ENCODE results near the gene COBL.

COBL gene

GRCh38 chr7:51259766-51260165 lies 56.8 kb downstream of the COBL start:
- in situ Hi-C loops (cut with HindIII; ENCODE audit: low sequenced_read_pairs): no loop called here

- in situ Hi-C loops (cut with HindIII; ENCODE audit: low sequenced_read_pairs): no loop called here
Measured at GRCh38 chr7:51256916-51257315, 59.7 kb downstream of the COBL start.

- in situ Hi-C loops (cut with HindIII; ENCODE audit: low sequenced_read_pairs): no loop called here
Measured at GRCh38 chr7:51256209-51256781, 60.3 kb downstream of the COBL start.

- in situ Hi-C loops (cut with HindIII; ENCODE audit: low sequenced_read_pairs): no loop called here
Measured at GRCh38 chr7:51255536-51256208, 60.9 kb downstream of the COBL start.

GRCh38 chr7:51255036-51255435 lies 61.6 kb downstream of the COBL start:
- in situ Hi-C loops (cut with HindIII; ENCODE audit: low sequenced_read_pairs): no loop called here

GRCh38 chr7:51253157-51253556 lies 63.5 kb downstream of the COBL start:
- in situ Hi-C loops (cut with HindIII; ENCODE audit: low sequenced_read_pairs): no loop called here

- in situ Hi-C loops (cut with HindIII; ENCODE audit: low sequenced_read_pairs): no loop called here
Measured at GRCh38 chr7:51251290-51251689, 65.3 kb downstream of the COBL start.

GRCh38 chr7:51250512-51250911 lies 66.1 kb downstream of the COBL start:
- in situ Hi-C loops (cut with HindIII; ENCODE audit: low sequenced_read_pairs): no loop called here

GRCh38 chr7:51249991-51250390 lies 66.6 kb downstream of the COBL start:
- in situ Hi-C loops (cut with HindIII; ENCODE audit: low sequenced_read_pairs): no loop called here

- in situ Hi-C loops (cut with HindIII; ENCODE audit: low sequenced_read_pairs): no loop called here
Measured at GRCh38 chr7:51249187-51249945, 67.2 kb downstream of the COBL start.

GRCh38 chr7:51246258-51247245 lies 70.1 kb downstream of the COBL start:
- in situ Hi-C loops (cut with HindIII; ENCODE audit: low sequenced_read_pairs): no loop called here

- in situ Hi-C loops (cut with HindIII; ENCODE audit: low sequenced_read_pairs): no loop called here
Measured at GRCh38 chr7:51244885-51245284, 71.7 kb downstream of the COBL start.

GRCh38 chr7:51244053-51244452 lies 72.6 kb downstream of the COBL start:
- in situ Hi-C loops (cut with HindIII; ENCODE audit: low sequenced_read_pairs): no loop called here

GRCh38 chr7:51243631-51244030 lies 73.0 kb downstream of the COBL start:
- in situ Hi-C loops (cut with HindIII; ENCODE audit: low sequenced_read_pairs): no loop called here

- in situ Hi-C loops (cut with HindIII; ENCODE audit: low sequenced_read_pairs): no loop called here
Measured at GRCh38 chr7:51242881-51243518, 73.6 kb downstream of the COBL start.

- in situ Hi-C loops (cut with HindIII; ENCODE audit: low sequenced_read_pairs): no loop called here
Measured at GRCh38 chr7:51242007-51242691, 74.5 kb downstream of the COBL start.

- in situ Hi-C loops (cut with HindIII; ENCODE audit: low sequenced_read_pairs): no loop called here
Measured at GRCh38 chr7:51240868-51241267, 75.7 kb downstream of the COBL start.

GRCh38 chr7:51239691-51240090 lies 76.9 kb downstream of the COBL start:
- in situ Hi-C loops (cut with HindIII; ENCODE audit: low sequenced_read_pairs): no loop called here

GRCh38 chr7:51238981-51239495 lies 77.6 kb downstream of the COBL start:
- in situ Hi-C loops (cut with HindIII; ENCODE audit: low sequenced_read_pairs): no loop called here
